Heart left ventricle (tissue), 13 donors: ENCODE data around the gene WDR41.

ENCODE experiments used
- POLR2A ChIP-seq, 2 donors: fragments of 450-650 bp; IDR thresholded peaks; one replicate each; pipeline ENCODE4 v1.6.1; 2017; ENCODE audit warnings: antibody characterized with exemption in 2 of 2, mild to moderate bottlenecking in 2 of 2, moderate library complexity in 2 of 2
- TF ChIP-seq, protein P1 (sequence below), 12 donors: fragments of 200-600 bp; sonication (generic) in 4 of 12; IDR thresholded peaks; one replicate each; pipeline versions ENCODE4 v1.5.0 to v1.8.0; 2018 to 2022; ENCODE audit warnings: antibody characterized with exemption in 12 of 12, mild to moderate bottlenecking in 5 of 12
- donor health status: ischemic (EF 13 %, LVEDD 7.1; RV severe dilation, severe dysfunction).
- donor health status: DM: no; HTN: yes; CAD: no.
- donor health status: DM: no; HTN: no; CAD: no.
- donor health status: ischemic (EF 25% LVEDD 6.9; RV normal size, moderate dysfunction).
- donor health status: ischemic (EF 25% LVEDD 5.7; RV mildly dilated, moderate dysfunction).
- donor health status: ischemic (EF 35%, LVEDD 5.7; RV mildly dilated, moderate dysfunction).
- donor health status: nonischemic (EF 11% LVEDD 7.7; RV severe dilation, severe dysfunction).
- donor health status: DM: yes; HTN: yes; CAD: no.
- donor health status: PGD.
- donor health status: ischemic (EF 29% LVEDD 5.4; RV normal size, mild dysfunction).
- donor health status: nonischemic (EF 23%, LVEDD 6.1; RV moderate dilation, normal function).

DNA sequence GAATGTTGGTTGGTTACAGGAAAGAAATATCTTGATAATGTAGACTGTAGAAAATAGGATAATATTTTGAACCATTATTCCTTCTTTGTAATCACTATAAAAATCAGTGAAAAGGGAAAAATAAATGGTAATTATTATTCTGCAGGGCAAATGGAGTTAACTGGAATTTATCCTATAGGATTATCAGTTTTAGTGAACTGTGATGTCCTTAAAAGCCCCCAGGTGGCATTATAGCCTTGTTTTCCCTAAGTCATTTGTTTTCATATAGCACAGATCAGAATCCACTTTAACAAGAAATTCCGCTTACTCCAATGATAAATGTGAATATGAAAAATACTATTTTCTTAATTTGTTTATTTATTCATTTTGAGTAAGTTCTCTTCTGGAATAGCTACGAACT is 26.2 kb upstream of the WDR41 start:
- TF ChIP-seq, protein P1, sequence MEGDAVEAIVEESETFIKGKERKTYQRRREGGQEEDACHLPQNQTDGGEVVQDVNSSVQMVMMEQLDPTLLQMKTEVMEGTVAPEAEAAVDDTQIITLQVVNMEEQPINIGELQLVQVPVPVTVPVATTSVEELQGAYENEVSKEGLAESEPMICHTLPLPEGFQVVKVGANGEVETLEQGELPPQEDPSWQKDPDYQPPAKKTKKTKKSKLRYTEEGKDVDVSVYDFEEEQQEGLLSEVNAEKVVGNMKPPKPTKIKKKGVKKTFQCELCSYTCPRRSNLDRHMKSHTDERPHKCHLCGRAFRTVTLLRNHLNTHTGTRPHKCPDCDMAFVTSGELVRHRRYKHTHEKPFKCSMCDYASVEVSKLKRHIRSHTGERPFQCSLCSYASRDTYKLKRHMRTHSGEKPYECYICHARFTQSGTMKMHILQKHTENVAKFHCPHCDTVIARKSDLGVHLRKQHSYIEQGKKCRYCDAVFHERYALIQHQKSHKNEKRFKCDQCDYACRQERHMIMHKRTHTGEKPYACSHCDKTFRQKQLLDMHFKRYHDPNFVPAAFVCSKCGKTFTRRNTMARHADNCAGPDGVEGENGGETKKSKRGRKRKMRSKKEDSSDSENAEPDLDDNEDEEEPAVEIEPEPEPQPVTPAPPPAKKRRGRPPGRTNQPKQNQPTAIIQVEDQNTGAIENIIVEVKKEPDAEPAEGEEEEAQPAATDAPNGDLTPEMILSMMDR (IDR thresholded peaks at IDR 0.05) = peak in 8 of 12 donors; percentile 9 to 37 (median 13)
- no peak for TF ChIP-seq POLR2A (IDR thresholded peaks at IDR 0.05)
